Measurements from ENCODE around the gene MED15. TPM values are rescaled to one million over a fixed set of nuclear protein-coding genes. Genes with fewer than 3 reads are reported as not detected.

MED15 gene
- total and polyA plus RNA-seq, 4 donors = 57.8 to 123 (median 69.1) TPM

DNA sequence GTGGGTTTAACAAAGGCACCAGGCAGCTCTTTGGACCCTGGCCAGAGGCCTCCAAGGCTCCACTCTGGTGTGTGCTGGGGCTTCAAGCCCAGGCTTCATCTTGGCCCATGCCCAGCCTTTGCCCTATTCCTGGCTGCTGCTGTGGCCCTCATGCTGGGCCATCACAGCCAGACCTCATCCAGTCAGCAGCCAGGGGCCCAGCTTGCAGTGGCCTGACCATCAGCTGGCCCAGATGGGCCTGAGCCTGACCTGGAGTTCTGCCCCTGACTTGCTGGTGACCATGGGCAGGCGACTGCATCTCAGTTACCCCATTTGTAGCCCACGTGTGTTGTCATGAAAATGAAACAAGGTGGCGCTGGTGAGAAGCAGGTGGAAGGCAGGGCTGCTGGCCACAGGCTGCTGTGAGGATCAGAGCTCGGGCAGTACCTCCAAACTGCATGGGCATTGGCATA lies 76.1 kb downstream of the MED15 start:
- 89 to 91% methylated on average over 4 of the region's 4 CpGs for WGBS, 2 donors
- ATAC-seq (ENCODE audit: insufficient read depth, low FRiP score) = no peak
- TF ChIP-seq CTCF (IDR thresholded peaks at IDR 0.05; ENCODE audit: control extremely low read depth, extremely low read depth) = no peak
- no peak overlapping the region for H3K9ac ChIP-seq (ENCODE audit: insufficient read depth in 1 of 2, low read length in 2 of 2)
- no peak for DNase-seq
- H3K36me3 ChIP-seq (ENCODE audit: control insufficient read depth in 4 of 4, insufficient read depth in 4 of 4, low read length in 4 of 4) = peaks cover 6 to 88% (median 19%) of the 10 kb centered on the region in 4 donors
- peaks cover 0 to 6% (median 0%) of the 10 kb centered on the region in 5 donors for H3K4me1 ChIP-seq (ENCODE audit: control insufficient read depth in 5 of 5, insufficient read depth in 5 of 5, low read length in 5 of 5)
- no peaks in the 10 kb centered on the region for H3K9me3 ChIP-seq (ENCODE audit: control insufficient read depth in 4 of 4, insufficient read depth in 3 of 4, low read length in 3 of 4)
- H3K4me3 ChIP-seq = no peak overlapping the region
- H3K27ac ChIP-seq (ENCODE audit: low read depth in 1 of 2, low read length in 1 of 2) = no peak overlapping the region
- no peaks in the 10 kb centered on the region for H3K27me3 ChIP-seq (ENCODE audit: control insufficient read depth in 3 of 3, insufficient read depth in 3 of 3, low read length in 2 of 3)

GRCh38 chr22:20584029-20584871 lies 76.8 kb downstream of the MED15 start:
- H3K4me3 ChIP-seq = no peak overlapping the region
- H3K9ac ChIP-seq (ENCODE audit: insufficient read depth in 1 of 2, low read length in 2 of 2) = no peak overlapping the region
- H3K27me3 ChIP-seq (ENCODE audit: control insufficient read depth in 3 of 3, insufficient read depth in 3 of 3, low read length in 2 of 3) = no peaks in the 10 kb centered on the region
- no peaks in the 10 kb centered on the region for H3K9me3 ChIP-seq (ENCODE audit: control insufficient read depth in 4 of 4, insufficient read depth in 3 of 4, low read length in 3 of 4)
- no peak for TF ChIP-seq CTCF (IDR thresholded peaks at IDR 0.05; ENCODE audit: control extremely low read depth, extremely low read depth)
- ATAC-seq (ENCODE audit: insufficient read depth, low FRiP score) (no peak), DNase-seq (no peak)
- peaks cover 6 to 81% (median 19%) of the 10 kb centered on the region in 4 donors for H3K36me3 ChIP-seq (ENCODE audit: control insufficient read depth in 4 of 4, insufficient read depth in 4 of 4, low read length in 4 of 4)
- H3K4me1 ChIP-seq (ENCODE audit: control insufficient read depth in 5 of 5, insufficient read depth in 5 of 5, low read length in 5 of 5) = peaks cover 0 to 6% (median 0%) of the 10 kb centered on the region in 5 donors
- 90 to 94% methylated on average over 11 to 12 of the region's 12 CpGs for WGBS, 2 donors
- H3K27ac ChIP-seq (ENCODE audit: low read depth in 1 of 2, low read length in 1 of 2) = no peak overlapping the region

DNA sequence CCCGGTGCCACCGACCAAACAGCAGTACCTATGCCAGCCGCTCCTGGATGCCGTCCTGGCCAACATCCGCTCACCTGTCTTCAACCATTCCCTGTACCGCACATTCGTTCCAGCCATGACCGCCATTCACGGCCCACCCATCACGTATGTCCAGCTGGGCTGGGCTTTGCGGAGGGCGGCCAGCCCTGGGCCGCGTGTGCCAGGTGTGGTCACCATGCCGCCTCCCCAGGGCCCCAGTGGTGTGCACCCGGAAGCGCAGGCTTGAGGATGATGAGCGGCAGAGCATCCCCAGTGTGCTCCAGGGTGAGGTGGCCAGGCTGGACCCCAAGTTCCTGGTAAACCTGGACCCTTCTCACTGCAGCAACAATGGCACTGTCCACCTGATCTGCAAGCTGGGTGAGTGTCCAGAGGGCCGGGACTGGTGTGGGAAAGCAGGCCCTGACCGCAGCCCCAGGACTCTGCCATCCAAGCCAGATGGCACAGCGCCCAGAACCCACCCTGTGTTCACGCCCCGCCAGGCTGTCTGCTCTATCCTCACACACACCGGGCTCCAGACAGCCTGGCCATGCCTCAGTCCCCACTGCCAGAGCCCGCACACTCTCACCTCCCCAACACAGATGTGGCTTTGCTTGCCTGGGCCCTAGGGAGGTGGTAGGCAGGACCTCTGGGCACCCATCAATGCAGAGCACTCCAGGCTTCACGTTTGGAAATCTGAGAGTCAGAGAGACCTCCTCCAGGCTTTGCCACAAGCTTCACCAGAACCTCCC lies 77.6 kb downstream of the MED15 start:
- Histone ChIP-seq H3K36me3 (ENCODE audit: control insufficient read depth in 4 of 4, insufficient read depth in 4 of 4, low read length in 4 of 4) (peaks cover 4 to 74% (median 16%) of the 10 kb centered on the region in 4 donors), H3K9ac (ENCODE audit: insufficient read depth in 1 of 2, low read length in 2 of 2) (no peak overlapping the region), H3K4me1 (ENCODE audit: control insufficient read depth in 5 of 5, insufficient read depth in 5 of 5, low read length in 5 of 5) (peaks cover 0 to 3% (median 0%) of the 10 kb centered on the region in 5 donors), H3K27me3 (ENCODE audit: control insufficient read depth in 3 of 3, insufficient read depth in 3 of 3, low read length in 2 of 3) (no peaks in the 10 kb centered on the region), H3K4me3 (no peak overlapping the region), H3K9me3 (ENCODE audit: control insufficient read depth in 4 of 4, insufficient read depth in 3 of 4, low read length in 3 of 4) (no peaks in the 10 kb centered on the region), H3K27ac (ENCODE audit: low read depth in 1 of 2, low read length in 1 of 2) (no peak overlapping the region)
- no peak for ATAC-seq (ENCODE audit: insufficient read depth, low FRiP score)
- TF ChIP-seq CTCF (IDR thresholded peaks at IDR 0.05; ENCODE audit: control extremely low read depth, extremely low read depth) = no peak
- no peak for DNase-seq
- 92 to 94% methylated on average over 26 of the region's 26 CpGs for WGBS, 2 donors
